Activated CD8-positive, alpha-beta memory T cell treated with anti-CD3 and anti-CD28 coated beads, Interleukin-2, amount 50 U/mL, for 24 hours (primary cell): ENCODE results near the gene RBMX2.
"Not testable (repeated sequence)": the region's sequence is repeated elsewhere in the genome, so short reads cannot be mapped to it uniquely, and the experiment has no call there.

Experiments used
- DNase-seq: peaks from one replicate; pipeline ENCODE4 v3.0.0-alpha.2; 2020; ENCODE audit errors: extremely low read depth

Gene RBMX2, protein sequence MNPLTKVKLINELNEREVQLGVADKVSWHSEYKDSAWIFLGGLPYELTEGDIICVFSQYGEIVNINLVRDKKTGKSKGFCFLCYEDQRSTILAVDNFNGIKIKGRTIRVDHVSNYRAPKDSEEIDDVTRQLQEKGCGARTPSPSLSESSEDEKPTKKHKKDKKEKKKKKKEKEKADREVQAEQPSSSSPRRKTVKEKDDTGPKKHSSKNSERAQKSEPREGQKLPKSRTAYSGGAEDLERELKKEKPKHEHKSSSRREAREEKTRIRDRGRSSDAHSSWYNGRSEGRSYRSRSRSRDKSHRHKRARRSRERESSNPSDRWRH

GRCh38 chrX:130401415-130402207 lies at the start of gene RBMX2:
TSS of gene RBMX2 (plus strand) at chrX:130401987. CDS start at chrX:130402033, 46 bp downstream.
- DNase-seq: peak; percentile 7

DNA sequence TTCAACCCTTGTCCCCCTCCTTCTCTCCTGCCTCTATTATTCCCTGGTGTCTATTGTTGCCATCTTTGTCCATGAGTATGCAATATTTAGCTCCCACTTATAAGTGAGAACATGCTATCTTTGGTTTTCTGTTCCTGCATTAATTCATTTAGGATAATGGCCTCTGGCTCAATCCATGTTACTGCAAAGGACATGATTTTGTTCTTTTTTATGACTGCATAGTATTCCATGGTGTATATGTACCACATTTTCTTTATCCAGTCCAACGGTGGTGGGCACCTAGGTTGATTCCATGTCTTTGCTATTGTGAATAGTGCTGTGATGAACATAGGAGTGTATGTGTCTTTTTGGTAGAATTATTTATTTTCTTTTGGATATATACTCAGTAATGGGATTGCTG lies 49.7 kb upstream of the RBMX2 start:
- not testable (repeated sequence) for DNase-seq

DNA sequence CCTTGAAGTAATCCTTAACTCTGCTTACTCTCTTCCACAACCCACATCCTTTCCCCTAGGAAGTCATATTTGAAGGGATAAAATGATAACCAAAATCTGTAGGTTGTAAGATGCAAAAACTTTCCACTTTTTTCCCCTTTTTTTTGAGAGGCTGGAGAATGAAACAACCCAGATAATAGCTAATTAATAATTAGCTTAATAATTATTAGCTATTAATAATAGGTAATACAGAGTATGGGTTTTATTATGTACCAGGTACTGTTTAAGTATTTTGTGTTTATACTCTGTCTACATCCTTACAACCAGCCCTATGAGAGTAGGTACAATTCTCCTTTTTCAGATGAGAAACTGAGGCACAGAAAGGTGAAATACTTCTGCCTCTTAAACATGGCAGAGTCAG lies 25.7 kb upstream of the RBMX2 start:
- DNase-seq: no peak

GRCh38 chrX:130378024-130378669 lies 23.6 kb upstream of the RBMX2 start:
- DNase-seq: no peak

DNA sequence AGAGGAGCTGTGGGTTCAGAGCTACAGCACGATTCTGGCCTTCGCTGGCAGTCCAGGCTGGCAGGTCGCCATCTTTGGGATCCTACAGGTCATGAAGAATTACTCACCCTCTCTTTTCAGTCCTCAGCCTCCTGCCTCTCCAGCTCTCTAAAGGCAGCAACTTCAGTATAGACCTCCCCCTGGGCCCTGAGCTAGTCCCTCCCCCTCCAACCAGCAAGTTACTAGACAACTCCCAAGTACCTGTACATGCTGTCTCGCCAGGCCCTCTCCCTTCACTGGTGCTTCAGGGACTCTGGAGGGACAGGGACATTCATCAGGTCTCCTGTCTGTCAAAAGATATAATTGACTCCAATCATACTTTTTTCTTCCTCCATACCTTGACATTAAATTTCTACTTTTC lies 16.3 kb upstream of the RBMX2 start, which contains the start of gene GPR119:
GPR119 (minus strand) TSS at position 155 of the 400 bp plus-strand sequence. CDS start 227 bp downstream, outside the sequence.
- DNase-seq: no peak

DNA sequence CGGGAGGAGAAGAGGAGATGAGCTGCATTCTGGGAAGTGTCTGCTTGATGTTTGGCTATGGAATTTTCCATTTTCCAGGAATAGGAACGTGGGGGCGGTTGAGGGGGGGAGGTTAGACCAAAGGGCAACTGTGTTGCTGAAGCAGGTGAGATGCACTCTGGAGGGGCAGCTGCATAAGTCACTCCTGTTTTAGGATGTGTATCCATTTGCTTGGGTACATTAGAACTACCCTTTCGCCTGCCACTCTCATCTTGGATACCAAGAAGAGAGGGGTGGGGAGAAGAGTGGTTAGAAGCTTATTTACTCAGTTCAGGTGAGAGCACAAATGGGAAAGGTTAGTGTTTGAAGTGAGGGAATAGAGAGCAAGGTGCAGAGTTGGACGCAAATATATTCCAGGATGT lies 15.4 kb upstream of the RBMX2 start:
- DNase-seq: no peak

DNA sequence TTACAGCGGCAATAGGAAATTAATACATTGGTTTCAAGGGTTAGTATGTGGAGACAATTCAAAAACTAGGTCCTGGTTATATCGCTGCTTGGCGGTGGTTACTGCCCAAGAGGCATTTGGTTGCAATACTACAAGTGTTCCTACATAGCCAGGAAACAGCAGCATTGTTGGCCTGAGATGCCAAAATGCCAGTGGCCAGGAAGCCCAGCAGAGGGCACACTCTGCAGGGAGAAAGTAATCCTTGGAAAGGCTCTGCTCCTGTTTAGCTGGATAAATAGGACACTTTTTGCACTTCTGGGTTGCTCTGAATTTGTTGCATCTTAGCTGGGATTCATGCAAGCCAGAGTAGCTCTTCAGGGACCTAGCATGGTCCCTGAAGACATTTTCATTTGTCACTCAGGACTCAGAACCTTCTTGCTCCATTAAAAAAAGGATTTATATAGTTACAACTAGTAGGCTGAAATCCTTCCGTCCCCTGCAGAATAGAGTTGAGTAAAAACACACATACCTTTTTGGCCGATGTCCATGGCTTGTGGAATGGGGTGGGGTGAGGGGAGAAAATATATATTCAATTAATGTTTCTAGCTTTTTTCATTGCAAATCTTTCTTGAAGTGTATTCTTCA lies 8.2 kb upstream of the RBMX2 start:
- DNase-seq: no peak

- no peak for DNase-seq
These were observed 6.4 kb upstream of the RBMX2 start for GRCh38 chrX:130395341-130395740.

- no peak for DNase-seq
These were observed 459 bp downstream of the RBMX2 start for GRCh38 chrX:130402208-130402684.

- DNase-seq: no peak
These were observed 11.6 kb downstream of the RBMX2 start for GRCh38 chrX:130413415-130413814.

GRCh38 chrX:130414800-130415199 lies 13.0 kb downstream of the RBMX2 start:
- DNase-seq: no peak

- DNase-seq: no peak
These were observed 13.4 kb downstream of the RBMX2 start for GRCh38 chrX:130415201-130415600.

GRCh38 chrX:130416785-130417184 lies 15.0 kb downstream of the RBMX2 start:
- DNase-seq: no peak

DNA sequence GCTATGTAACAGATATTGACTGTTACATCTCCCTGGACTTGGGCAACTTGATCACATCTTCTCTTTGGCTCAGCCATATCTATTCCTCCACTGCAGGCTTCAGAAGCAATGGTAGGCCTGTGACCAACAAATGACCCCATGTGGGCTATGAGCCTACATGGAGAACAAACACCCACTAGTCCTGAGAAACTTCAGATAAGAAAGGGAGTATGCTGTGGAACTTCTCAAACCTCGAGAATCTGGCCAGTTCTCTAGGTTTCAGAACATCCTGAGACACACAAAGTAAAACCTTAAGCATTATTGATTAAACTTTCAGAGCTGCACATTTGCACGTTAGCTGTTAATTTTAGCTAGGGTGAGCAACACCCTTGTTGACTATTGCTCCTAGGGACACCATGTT lies 16.3 kb downstream of the RBMX2 start:
- no peak for DNase-seq

DNA sequence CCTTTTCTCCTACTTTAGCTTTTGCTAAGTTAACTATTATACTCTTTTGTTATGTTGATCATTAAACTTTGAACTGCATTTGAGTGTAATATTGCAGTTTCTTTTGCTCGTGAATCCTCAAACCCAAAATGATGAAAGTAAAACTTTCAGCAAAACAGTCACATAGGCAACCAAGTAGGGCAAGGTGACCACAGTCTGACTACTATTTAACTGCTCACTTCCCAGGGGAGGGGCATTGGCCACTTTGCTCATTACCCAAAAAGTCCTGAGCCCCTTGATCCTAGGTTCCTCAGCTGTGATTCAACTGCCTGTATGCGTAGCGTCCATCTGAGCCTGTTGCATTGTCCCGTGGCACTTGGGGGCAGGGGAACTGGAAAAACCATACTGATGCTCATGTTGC lies 17.0 kb downstream of the RBMX2 start:
- DNase-seq: no peak

DNA sequence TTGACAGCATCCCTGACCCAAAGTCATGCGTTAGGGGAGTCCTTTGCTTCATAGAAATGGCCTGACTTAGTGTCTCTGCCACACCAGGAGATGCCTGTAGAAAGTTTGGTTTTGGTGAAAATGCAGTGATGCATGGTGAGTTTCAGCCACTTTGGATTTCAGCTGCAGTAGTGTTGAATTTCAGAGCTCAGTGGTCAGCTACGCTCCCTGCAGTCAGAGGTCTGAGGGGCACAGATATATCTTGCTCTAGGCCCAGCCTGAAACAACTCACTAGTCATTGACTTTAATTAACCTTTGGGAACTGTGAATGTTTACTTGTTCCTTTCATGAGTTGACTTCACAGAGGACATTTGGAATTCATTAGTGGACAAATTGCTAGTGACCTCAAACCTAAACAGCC lies 17.5 kb downstream of the RBMX2 start:
- no peak for DNase-seq

GRCh38 chrX:130426531-130426930 lies 24.7 kb downstream of the RBMX2 start:
- no peak for DNase-seq

GRCh38 chrX:130429236-130429635 lies 27.4 kb downstream of the RBMX2 start:
- DNase-seq: not testable (repeated sequence)

DNA sequence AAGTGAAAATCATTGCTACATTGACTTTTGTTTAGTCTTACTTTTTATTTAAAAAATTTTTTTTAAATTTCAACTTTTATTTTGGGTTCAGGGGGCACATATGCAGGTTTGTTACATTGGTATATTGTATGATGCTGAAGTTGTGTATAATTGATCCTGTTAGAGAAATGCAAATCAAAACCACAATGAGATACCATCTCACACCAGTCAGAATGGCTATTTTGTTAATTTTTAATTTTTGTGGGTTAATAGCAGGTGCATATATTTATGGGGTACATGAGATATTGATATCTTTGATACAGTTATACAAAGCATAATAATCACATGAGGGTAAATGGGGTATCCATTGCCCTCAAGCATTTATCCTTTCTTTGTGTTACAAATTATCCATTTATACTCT lies 34.1 kb downstream of the RBMX2 start:
- no peak for DNase-seq

DNA sequence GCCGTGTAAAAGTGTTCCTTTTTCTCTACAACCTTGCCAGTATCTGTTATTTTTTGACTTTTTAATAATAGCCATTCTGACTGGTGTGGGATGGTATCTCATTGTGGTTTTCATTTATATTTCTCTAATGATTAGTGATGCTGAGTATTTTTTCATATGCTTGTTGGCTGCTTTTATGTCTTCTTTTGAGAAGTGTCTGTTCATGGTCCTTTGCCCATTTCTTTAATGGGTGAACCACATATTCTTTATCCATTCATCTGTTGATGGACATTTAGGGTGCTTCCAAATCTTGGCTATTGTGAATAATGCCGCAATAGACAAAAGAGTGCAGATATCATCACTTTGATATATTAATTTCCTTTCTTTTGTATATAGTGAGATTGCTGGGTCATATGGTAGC lies 36.2 kb downstream of the RBMX2 start:
- not testable (repeated sequence) for DNase-seq

- DNase-seq: no peak
These were observed 42.1 kb downstream of the RBMX2 start for GRCh38 chrX:130443875-130444274.
